Adrenal gland (tissue), 12 donors: ENCODE measurements around the gene PMIS2. TPM values are rescaled to one million over a fixed set of nuclear protein-coding genes. Genes with fewer than 3 reads are reported as not detected.

Experiments
- DNase-seq, 7 donors: peaks; one replicate each; pipeline ENCODE4 v3.0.0-alpha.2; 2019 to 2020
- H3K27ac ChIP-seq, 5 donors: fragments of 200-600 bp; sonication (generic) in 4 of 5; 1 replicate in 3 of 5; 2 replicates in 2 of 5; pipeline versions ENCODE4 v1.5.1 to v1.8.0; 2016 to 2020; ENCODE audit warnings: mild to moderate bottlenecking in 1 of 5
- H3K27me3 ChIP-seq: fragments of 200-600 bp; 2 replicates; pipeline ENCODE4 v1.8.0; 2021
- H3K36me3 ChIP-seq, 2 donors: fragments of 200-600 bp; replicated peaks in 1 of 2; 1 replicate in 1 of 2; 2 replicates in 1 of 2; pipeline versions ENCODE4 v1.5.1 to v1.8.0; 2018 to 2022
- H3K4me1 ChIP-seq, 2 donors: fragments of 200-600 bp; replicated peaks in 1 of 2; 1 replicate in 1 of 2; 2 replicates in 1 of 2; pipeline versions ENCODE4 v1.5.1 to v1.8.0; 2018 to 2021
- H3K4me3 ChIP-seq, 4 donors: fragments of 200-600 bp; sonication (generic) in 3 of 4; one replicate each; pipeline ENCODE4 v1.5.1; 2016 to 2018
- H3K9me3 ChIP-seq, 3 donors: fragments of 200-600 bp; sonication (generic) in 1 of 3; replicated peaks in 1 of 3; 1 replicate in 2 of 3; 2 replicates in 1 of 3; pipeline versions ENCODE4 v1.5.1 to v1.8.0; 2016 to 2021
- CTCF ChIP-seq, 6 experiments: fragments of 450-650 bp in 4 of 6; fragments of 200-600 bp in 2 of 6; sonication (generic) in 1 of 6; IDR thresholded peaks; 1 replicate in 5 of 6; 2 replicates in 1 of 6; pipeline versions ENCODE4 v1.5.1 to v1.8.0; 2016 to 2021; ENCODE audit warnings: antibody characterized with exemption in 6 of 6, mild to moderate bottlenecking in 2 of 6, moderate library complexity in 1 of 6
- POLR2A ChIP-seq, 2 donors: fragments of 450-650 bp; IDR thresholded peaks; one replicate each; pipeline ENCODE4 v1.6.1; 2017; ENCODE audit warnings: antibody characterized with exemption in 2 of 2, mild to moderate bottlenecking in 2 of 2, moderate library complexity in 1 of 2
- WGBS, 4 donors: extraction: QIAGEN DNeasy Blood & Tissue Kit in 2 of 4; methylation state at CpG; one replicate each; pipeline versions ENCODE4 v1.1.5 to v1.1.7; 2013 to 2017; 5-methylcytosine and 5-hydroxymethylcytosine counted together
- intact Hi-C, 2 donors: fragments of 100-400 bp; cut with DNase I; formaldehyde crosslinking; loops; one replicate each; pipeline versions ENCODE4 v1.14.1 to v1.15.0; 2022 to 2023
- polyA plus RNA-seq, 3 donors: library from polyadenylated mRNA; stranded (reverse); fragments of 200-250 nt in 2 of 3; fragments of 350-450 nt in 1 of 3; fragmentation: Illumina TruSeq in 1 of 3; extraction: RNeasy Lipid Tissue Mini Kit (QIAGEN cat#74804) in 1 of 3; gene quantifications; one replicate each; pipeline ENCODE4 v1.2.3, GENCODE V29; 2013 to 2014
- total RNA-seq, 9 donors: library from RNA; depleted of rRNA in 4 of 9; stranded (reverse); fragments of >200 nt in 4 of 9; fragments of 120-200 nt in 1 of 9; fragmentation: NEBNext Ultra II Directional in 1 of 9; extraction: Animal tissue kit (Norgen Biotek cat#: 25700) in 1 of 9; gene quantifications; one replicate each; pipeline versions ENCODE4 v1.1.0 to v1.2.4, GENCODE V29; 2013 to 2023
- donor health status: healthy with polysubstance abuse.
- donor health status: Bipolar disorder and iron deficiency.
- donor health status: DM: yes; HTN: yes; CAD: no.
- donor health status: DM: no; HTN: no; CAD: no.
- donor health status: DM: no; HTN: no; CAD: no.
- donor health status: DM: yes; HTN: yes; CAD: no.

The PMIS2 gene
- total and polyA plus RNA-seq, 12 donors, result 0.61 to 0.81 TPM; not detected in 10

GRCh38 chr19:35563207-35563829 lies 22.7 kb upstream of the PMIS2 start, which contains the start of gene ATP4A:
Gene ATP4A, minus strand, starts transcription at chr19:35563658. Its CDS starts 29 bp downstream, at chr19:35563629.
- H3K27me3 ChIP-seq, result no peaks in the 10 kb centered on the region
- peak in 2 of 7 donors; percentile 12 to 23 for DNase-seq

GRCh38 chr19:35565016-35565856 lies 20.7 kb upstream of the PMIS2 start:
- no peak overlapping the region for H3K4me3 ChIP-seq
- H3K27ac ChIP-seq, result peak overlapping the region in 2 of 5 donors; percentile 5 to 40
- H3K36me3 ChIP-seq, result no peaks in the 10 kb centered on the region
- peaks cover 15 to 17% of the 10 kb centered on the region in 2 donors for H3K4me1 ChIP-seq
- TF ChIP-seq POLR2A (IDR thresholded peaks at IDR 0.05), result no peak
- no peak for TF ChIP-seq CTCF (IDR thresholded peaks at IDR 0.05)
- 50 to 67% (median 53%) methylated on average over 10 to 12 of the region's 12 CpGs for WGBS, 4 donors
- DNase-seq, result peak in 3 of 7 donors; percentile 40 to 60 (median 42)
- no peaks in the 10 kb centered on the region for H3K9me3 ChIP-seq
- no peaks in the 10 kb centered on the region for H3K27me3 ChIP-seq
- intact Hi-C loops, result no loop called here

More at GRCh38 chr19:35563207-35563829, 22.7 kb upstream of the PMIS2 start, which contains the start of gene ATP4A:
- TF ChIP-seq CTCF (IDR thresholded peaks at IDR 0.05), result no peak
- no peak for TF ChIP-seq POLR2A (IDR thresholded peaks at IDR 0.05)
- peaks cover 2 to 7% of the 10 kb centered on the region in 2 donors for H3K4me1 ChIP-seq
- no peak within 1 kb of the TSS for H3K27ac ChIP-seq
- no peak within 1 kb of the TSS for H3K4me3 ChIP-seq
- intact Hi-C loops, result no loop called here
- 76 to 80% (median 80%) methylated on average over 9 to 15 of the region's 15 CpGs for WGBS, 4 donors
- no peaks in the 10 kb centered on the region for H3K9me3 ChIP-seq
- H3K36me3 ChIP-seq, result no peaks in the 10 kb centered on the region

GRCh38 chr19:35566738-35567137 lies 19.2 kb upstream of the PMIS2 start:
- Histone ChIP-seq H3K4me3 (no peak overlapping the region), H3K27me3 (no peaks in the 10 kb centered on the region), H3K27ac (no peak overlapping the region), H3K9me3 (no peaks in the 10 kb centered on the region), H3K4me1 (peaks cover 15 to 19% of the 10 kb centered on the region in 2 donors), H3K36me3 (no peaks in the 10 kb centered on the region)
- 89 to 91% (median 90%) methylated on average over 6 to 7 of the region's 7 CpGs for WGBS, 4 donors
- TF ChIP-seq CTCF (IDR thresholded peaks at IDR 0.05) (no peak), POLR2A (IDR thresholded peaks at IDR 0.05) (no peak)
- peak in 1 of 7 donors; percentile 12 for DNase-seq
- intact Hi-C loops, result no loop called here

GRCh38 chr19:35569281-35569781 lies 16.6 kb upstream of the PMIS2 start:
- 27 to 42% (median 29%) methylated on average over 1 to 5 of the region's 5 CpGs for WGBS, 4 donors
- no peaks in the 10 kb centered on the region for H3K36me3 ChIP-seq
- peak; percentile 76 to 90 (median 86) for DNase-seq
- TF ChIP-seq CTCF (IDR thresholded peaks at IDR 0.05) (no peak), POLR2A (IDR thresholded peaks at IDR 0.05) (no peak)
- peaks cover 15 to 19% of the 10 kb centered on the region in 2 donors for H3K4me1 ChIP-seq
- no peaks in the 10 kb centered on the region for H3K9me3 ChIP-seq
- H3K27me3 ChIP-seq, result no peaks in the 10 kb centered on the region
- no peak overlapping the region for H3K4me3 ChIP-seq
- peak overlapping the region in 3 of 5 donors; percentile 26 to 84 (median 62) for H3K27ac ChIP-seq
- intact Hi-C loops, result no loop called here
